ENCODE results near the gene PARN.

DNA sequence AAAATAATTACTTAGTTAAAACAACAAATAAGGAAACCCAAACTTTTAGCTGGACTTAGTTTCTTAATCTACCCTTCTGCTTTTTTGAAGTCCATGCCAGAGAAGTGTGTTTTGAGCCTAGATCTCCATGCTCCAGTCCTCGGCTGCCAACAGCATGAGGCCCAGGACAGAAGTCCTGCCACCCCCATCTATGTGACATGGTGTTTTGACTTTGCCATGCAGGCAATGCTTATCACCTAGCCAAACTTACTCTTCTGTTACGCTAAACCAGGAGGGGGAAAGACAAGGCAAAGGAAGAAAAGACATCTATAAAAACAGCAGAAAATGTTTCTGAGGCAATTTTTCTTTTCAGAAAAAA, 119.5 kb downstream of the PARN start:
- TF ChIP-seq, protein P1, sequence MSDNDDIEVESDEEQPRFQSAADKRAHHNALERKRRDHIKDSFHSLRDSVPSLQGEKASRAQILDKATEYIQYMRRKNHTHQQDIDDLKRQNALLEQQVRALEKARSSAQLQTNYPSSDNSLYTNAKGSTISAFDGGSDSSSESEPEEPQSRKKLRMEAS (CRISPR knock-in tag; IDR thresholded peaks at IDR 0.05) = no peak
- TF ChIP-seq, protein P2, sequence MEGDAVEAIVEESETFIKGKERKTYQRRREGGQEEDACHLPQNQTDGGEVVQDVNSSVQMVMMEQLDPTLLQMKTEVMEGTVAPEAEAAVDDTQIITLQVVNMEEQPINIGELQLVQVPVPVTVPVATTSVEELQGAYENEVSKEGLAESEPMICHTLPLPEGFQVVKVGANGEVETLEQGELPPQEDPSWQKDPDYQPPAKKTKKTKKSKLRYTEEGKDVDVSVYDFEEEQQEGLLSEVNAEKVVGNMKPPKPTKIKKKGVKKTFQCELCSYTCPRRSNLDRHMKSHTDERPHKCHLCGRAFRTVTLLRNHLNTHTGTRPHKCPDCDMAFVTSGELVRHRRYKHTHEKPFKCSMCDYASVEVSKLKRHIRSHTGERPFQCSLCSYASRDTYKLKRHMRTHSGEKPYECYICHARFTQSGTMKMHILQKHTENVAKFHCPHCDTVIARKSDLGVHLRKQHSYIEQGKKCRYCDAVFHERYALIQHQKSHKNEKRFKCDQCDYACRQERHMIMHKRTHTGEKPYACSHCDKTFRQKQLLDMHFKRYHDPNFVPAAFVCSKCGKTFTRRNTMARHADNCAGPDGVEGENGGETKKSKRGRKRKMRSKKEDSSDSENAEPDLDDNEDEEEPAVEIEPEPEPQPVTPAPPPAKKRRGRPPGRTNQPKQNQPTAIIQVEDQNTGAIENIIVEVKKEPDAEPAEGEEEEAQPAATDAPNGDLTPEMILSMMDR (IDR thresholded peaks at IDR 0.05) = no peak
- TF ChIP-seq ZBTB21 (CRISPR knock-in tag; IDR thresholded peaks at IDR 0.05; ENCODE audit: borderline replicate concordance) (no peak), ZNF138 (CRISPR knock-in tag; conservative IDR thresholded peaks at IDR 0.05) (no peak), PRRX2 (CRISPR knock-in tag; IDR thresholded peaks at IDR 0.05) (no peak), OVOL2 (CRISPR knock-in tag; IDR thresholded peaks at IDR 0.05; ENCODE audit: borderline replicate concordance) (no peak)
- TF ChIP-seq, protein P3, sequence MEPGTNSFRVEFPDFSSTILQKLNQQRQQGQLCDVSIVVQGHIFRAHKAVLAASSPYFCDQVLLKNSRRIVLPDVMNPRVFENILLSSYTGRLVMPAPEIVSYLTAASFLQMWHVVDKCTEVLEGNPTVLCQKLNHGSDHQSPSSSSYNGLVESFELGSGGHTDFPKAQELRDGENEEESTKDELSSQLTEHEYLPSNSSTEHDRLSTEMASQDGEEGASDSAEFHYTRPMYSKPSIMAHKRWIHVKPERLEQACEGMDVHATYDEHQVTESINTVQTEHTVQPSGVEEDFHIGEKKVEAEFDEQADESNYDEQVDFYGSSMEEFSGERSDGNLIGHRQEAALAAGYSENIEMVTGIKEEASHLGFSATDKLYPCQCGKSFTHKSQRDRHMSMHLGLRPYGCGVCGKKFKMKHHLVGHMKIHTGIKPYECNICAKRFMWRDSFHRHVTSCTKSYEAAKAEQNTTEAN (CRISPR knock-in tag; IDR thresholded peaks at IDR 0.05) = no peak

All from WTC11 (cell line).